GM19328 (cell line): Measurements from ENCODE around the gene CLEC17A.
A peak's percentile ranks its signal among the peaks of the same experiment; 100 is the strongest.
"Not testable (repeated sequence)": the region's sequence is repeated elsewhere in the genome, so short reads cannot be mapped to it uniquely, and the experiment has no call there.

Experiments
- ATAC-seq: cut with Tn5 transposase; IDR thresholded peaks from one replicate; pipeline ENCODE4 v1.9.1; 2021; ENCODE audit warnings: mild to moderate bottlenecking, moderate library complexity; ENCODE audit not compliant: unreplicated experiment

The CLEC17A gene

DNA sequence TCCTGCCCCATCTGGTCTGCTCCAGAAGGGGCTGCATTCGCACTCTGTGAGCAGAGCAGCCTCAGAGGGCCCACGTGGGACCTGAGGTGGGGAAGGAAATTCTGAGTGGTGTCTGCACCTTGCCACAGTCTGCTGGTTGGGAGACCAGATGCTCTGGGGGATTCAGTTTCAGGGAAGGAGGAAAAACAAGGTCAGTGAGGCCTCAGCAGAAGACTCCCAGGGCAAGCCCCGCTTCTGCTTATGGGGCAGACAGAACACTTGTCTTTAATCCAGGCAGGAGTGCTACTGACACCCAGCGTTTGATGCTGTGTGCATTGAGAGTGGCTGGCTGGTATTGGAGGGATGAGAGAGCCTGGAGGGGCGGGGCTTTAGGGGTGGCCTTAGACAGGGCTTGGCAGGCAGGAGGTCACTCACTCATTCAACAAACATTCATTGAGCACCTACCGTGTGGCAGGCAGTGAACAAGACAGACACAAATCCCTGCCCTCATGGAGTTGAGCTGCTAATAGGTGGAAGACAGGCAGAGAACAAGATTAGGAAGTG, 4.9 kb upstream of the CLEC17A start:
- ATAC-seq, result no peak

DNA sequence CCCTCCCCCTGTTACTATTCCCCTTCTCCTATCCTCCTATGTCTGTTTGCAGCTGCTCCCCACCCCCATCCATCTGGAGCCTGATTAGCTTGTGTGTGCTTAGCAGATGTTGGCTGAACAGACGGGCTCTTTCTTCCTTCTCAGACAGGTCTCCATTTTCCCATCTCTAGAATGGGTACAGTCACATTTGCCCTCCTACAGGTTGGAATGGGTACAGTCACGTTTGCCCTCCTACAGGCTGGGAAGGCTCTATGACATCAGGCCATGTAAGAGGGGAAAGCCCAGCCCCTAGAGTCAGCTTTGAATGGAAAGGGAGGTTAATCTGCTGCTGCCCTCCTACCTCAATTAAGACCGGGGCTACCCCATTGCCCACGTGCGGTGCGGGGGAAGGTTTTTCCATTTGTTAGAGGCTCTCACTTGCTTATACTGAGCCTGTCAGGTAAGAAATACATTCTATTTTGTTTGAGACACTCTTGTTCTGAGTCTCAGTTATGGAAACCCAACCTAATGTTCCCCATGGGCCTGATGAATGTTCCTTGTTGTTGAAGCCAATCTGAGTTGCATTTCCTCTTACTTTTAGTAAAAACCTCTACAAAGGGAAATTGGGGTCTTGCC, 2.2 kb upstream of the CLEC17A start:
- ATAC-seq, result no peak

DNA sequence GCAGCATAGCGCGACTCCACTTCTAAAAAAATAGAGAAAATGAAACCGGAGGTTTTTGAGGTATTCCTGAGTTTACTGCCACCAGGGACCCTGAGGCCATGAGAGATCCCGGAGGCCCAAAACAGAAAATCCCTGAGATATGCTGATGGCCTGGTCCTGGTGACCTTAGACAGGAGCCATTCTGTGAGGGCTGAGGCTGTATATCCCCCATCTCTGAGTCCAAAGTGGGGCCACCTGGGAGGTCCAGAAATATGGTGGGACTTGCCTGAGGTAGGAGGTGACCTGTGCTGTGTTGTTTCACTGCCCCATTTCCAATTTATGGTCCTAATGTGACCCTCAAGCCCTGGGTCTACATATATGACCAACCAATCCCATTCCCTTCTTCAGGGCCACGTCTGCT, 1.5 kb downstream of the CLEC17A start:
- not testable (repeated sequence) for ATAC-seq

DNA sequence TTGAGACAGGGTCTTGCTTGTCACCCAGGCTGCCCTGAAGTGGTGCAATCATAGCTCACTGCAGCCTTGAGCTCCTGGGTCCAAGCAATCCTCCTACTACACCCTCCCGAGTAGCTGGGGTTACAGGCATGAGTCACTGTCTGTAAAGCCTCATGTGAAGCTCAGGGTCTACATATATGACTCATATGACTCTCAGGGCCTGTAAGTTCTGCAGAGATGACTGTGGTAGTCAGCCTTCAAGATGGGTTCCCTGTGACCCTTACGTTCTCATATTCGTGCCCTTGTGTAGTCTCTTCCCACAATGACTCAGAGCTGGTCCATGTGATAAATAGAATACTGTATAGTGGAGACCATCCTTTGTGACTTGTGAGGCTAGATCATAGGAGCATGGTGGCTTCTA, 2.3 kb downstream of the CLEC17A start:
- ATAC-seq, result not testable (repeated sequence)

DNA sequence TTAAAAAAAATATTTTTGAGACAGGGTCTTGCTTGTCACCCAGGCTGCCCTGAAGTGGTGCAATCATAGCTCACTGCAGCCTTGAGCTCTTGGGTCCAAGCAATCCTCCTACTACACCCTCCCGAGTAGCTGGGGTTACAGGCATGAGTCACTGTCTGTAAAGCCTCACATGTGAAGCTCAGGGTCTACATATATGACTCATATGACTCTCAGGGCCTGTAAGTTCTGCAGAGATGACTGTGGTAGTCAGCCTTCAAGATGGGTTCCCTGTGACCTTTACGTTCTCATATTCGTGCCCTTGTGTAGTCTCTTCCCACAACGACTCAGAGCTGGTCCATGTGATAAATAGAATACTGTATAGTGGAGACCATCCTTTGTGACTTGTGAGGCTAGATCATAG, 6.5 kb downstream of the CLEC17A start:
- not testable (repeated sequence) for ATAC-seq

DNA sequence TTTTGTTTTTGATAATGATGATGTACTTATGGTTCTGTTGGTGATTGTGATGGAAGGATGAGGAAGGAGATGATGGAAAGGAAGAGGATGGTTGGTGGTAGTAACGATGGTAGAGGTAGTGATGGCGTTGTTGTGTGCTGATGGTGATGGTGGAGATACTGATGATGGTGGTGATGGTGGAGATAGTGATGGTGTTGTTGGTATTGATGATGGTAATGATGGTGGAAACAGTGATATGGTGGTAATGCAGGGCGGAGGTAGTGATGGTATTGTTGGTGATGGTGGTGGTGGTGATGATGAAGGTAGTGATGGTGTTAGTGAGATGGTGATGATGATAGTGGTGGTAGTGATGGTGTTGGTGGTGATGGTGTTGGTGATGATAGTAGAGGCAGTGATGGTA, 12.7 kb downstream of the CLEC17A start:
- ATAC-seq, result no peak

DNA sequence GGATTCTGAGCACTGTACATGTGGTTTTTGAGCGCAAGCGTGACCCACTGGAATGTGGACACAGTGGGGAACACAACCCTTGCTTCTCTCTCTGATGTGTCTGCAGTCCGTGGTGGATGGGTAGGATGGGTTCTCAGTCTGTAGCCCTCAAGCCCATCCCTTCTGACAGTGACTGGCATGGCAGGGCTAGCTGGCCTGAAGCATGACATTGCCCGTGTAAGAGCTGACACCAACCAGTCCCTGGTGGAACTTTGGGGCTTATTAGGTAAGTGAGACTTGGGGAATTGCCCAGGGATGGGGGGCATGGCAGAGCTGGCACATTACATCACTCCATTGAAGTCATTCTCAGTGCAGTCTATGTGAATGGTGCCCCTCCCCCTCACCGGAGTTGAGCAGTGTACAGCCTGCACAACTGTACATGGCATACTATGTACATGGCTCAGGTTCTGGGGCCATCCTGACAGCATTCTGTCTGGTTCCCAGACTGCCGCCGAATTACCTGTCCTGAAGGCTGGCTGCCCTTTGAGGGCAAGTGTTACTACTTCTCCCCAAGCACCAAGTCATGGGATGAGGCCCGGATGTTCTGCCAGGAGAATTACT, 16.8 kb downstream of the CLEC17A start:
- no peak for ATAC-seq

DNA sequence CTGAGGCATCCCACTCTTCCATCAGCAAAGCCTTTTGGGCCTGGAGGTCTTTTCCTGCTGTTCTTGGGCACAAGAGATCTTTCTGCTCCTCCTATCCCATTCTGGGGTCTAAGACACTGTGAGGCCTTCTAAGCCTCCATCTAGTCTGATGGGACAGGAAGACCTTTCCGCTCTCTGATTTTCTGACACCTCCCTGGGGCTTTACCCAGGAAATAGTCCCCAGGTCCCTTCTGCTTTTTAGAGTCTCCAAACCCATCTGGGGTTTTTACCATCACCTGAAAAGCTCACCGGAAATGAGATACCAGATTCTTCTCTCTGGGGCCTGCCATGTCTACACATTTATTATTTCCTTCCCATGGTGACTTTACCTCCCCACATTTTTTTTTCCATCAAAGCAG, 21.1 kb downstream of the CLEC17A start:
- ATAC-seq, result peak; percentile 58

DNA sequence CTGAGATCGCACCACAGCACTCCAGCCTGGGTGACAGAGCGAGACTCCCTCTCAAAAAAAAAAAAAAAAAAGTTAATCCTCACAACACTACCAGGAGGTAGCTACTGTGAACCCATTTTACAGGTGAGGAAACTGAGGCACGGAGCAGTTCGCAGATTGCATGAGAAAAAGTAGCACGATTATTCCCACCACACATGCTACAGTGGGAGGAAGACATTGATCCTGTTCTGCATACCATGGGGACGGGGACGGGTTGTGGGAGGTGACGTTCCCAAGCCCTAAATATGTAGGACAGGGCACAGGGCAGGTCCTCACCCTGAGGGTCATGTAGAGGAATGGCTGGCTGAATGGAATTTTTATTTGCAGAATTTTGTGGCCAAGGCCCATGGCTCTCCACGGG, 23.7 kb downstream of the CLEC17A start:
- ATAC-seq, result no peak

DNA sequence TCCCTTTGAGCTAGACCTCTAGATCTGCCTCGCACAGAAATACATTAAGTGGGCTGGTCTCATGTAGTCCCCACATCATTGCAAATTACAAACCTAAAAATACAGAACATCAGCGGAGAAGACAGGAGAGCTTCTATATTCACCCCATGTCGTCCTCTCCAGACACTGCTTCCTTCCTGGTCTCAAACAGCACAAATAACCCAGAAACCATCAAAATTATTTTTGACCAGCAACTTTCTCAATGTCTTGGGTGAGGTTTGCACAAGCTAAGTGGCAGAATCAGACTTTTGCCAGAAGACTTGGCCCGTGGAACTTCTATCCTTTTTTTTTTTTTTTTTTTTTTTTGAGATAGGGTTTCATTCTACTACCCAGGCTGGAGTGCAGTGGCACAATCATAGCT, 28.2 kb downstream of the CLEC17A start:
- no peak for ATAC-seq

DNA sequence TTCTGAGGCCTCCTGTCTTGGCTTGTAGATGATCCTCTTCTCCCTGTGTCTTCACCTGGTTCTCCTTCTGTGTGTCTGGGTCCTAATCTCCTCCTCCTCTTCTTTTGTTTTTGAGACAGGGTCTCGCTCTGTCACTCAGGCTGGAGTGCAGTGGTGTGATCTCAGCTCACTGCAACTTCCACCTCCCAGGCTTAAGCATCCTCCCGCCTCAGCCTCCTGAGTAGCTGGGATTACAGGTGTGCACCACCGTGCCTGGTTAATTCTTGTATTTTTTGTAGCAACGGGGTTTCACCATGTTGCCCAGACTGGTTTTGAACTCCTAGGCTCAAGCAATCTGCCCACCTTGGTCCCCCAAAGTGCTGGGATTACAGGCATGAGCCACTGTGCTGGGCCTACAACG, 29.4 kb downstream of the CLEC17A start:
- ATAC-seq, result not testable (repeated sequence)

DNA sequence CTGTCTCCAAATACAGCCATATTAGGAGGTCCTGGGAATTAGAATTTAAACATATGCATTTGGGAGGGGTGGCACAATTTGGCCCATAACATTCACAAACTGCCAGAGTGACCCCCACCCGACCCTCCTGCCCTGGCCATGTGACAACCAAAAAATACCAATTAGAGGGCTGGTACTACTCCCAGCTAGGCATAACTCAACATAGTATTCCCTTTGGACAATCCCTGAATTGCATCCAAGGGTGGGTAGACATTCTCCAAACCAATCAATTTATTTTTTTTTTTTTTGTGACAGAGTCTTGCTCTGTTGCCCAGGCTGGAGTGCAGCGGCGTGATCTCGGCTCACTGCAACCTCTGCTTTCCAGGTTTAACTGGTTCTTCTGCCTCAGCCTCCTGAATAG, 29.8 kb downstream of the CLEC17A start:
- ATAC-seq, result no peak

DNA sequence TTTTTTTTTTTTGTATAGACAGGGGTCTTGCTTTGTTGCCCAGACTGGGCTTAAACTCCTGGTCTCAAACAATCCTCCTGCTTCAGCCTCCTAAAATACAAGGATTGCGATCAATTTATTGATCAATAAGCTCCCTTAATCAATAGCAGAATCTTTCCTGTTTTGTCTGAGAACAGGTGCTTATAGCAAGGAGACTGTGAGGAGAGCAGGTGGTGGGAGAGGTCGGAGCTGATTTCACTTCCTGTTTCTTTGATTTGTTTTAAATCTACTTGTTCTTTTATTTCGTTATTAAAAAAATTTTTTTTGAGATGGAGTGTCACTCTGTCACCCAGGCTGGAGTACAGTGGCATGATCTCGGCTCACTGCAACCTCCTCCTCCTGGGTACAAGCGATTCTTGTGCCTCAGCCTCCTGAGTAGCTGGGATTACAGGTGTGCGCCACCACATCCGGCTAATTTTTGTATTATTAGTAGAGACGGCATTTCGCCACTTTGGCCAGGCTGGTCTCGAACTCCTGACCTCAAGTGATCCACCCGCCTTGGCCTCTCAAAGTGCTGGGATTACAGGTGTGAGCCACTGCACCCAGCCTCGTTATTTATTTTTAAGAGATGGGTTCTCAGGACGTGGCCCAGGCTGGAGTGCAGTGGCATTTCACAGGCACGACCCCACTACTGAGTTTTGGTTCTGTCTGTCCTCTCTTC, 30.7 kb downstream of the CLEC17A start:
- ATAC-seq, result not testable (repeated sequence)

DNA sequence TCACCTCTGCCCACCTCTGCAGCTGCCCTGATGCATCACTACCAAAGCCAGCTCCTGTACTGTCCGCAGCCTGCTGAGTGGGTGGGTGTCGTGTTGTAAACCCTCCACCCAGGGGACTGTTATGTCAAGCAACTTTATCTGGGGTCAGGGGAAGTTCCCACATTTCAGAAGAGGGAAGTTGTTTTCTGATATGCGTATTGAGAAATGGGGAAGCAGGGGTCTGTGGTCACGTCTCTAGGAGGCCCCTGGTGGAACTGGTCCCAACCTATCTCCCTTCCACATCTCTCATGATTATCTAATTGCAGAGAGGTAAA, 31.2 kb downstream of the CLEC17A start:
- no peak for ATAC-seq

DNA sequence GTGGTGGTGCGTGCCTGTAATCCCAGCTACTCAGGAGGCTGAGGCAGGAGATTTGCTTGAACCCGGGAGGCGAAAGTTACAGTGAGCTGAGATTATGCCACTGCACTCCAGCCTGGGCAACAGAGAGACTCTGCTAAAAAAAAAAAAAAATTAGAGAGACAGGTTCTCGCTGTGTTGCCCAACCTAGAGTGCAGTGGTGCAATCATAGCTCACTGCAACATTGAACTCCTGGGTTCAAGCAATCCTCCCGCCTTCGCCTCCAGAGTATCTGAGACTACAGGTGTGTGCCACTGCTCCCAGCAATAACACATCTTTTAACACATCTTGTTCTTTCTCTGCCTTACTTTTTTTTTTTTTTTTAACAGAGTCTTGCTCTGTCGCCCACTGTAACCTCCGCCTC, 32.7 kb downstream of the CLEC17A start:
- no peak for ATAC-seq

DNA sequence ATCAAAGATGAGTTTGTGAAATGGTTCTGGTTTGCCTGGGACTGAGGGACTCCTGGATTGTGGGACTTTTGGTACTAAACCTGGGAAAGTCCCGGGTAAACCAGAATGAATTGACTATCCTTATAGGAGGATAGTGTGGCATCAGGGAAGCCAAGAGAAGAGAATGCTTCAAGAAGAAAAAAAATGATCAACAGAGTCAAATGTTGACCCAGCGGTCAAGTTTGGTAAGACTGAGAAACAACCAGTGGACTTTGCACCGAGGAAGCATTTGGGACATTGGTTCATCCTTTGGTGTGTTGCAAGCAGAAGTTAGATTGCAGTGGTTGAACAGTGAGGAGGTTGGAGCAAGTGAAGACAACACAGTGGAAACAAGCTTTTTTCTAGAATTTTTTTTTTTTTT, 33.5 kb downstream of the CLEC17A start:
- ATAC-seq, result no peak

DNA sequence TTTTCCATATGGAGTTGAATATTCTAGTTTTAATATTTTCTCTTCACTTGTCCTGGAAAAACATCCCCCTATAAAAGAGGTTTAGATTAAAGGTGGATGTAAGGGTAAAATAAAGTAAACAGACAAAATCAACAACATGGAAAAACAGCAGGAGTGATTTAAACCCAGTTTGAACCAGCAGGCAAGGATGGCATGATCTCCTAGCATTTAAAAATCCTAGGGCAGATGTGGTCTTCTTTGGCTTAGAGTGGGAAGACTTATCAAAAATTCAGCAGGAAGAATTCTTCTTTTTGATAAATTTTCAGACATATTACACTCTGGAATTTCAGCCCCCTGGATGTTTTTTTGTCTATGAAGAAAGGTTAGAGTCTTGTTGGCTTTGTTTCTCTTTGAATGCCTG, 36.5 kb downstream of the CLEC17A start:
- no peak for ATAC-seq

DNA sequence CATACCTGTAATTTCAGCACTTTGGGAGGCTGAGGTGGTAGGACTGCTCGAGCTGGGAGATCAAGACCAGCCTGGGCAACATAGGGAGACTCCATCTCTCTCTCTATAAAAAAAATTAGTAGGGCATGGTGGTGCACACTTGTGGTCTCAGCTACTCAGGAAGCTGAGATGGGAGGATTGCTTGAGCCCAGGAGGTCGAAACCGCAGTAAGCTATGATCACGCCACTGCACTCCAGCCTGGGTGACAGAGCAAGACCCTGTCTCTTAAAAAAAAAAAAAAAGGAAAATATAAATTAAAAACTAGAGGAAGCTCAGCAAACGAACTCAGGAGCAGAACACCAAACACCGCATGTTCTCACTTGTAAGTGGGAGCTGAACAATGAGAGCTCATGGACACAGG, 41.6 kb downstream of the CLEC17A start:
- not testable (repeated sequence) for ATAC-seq

DNA sequence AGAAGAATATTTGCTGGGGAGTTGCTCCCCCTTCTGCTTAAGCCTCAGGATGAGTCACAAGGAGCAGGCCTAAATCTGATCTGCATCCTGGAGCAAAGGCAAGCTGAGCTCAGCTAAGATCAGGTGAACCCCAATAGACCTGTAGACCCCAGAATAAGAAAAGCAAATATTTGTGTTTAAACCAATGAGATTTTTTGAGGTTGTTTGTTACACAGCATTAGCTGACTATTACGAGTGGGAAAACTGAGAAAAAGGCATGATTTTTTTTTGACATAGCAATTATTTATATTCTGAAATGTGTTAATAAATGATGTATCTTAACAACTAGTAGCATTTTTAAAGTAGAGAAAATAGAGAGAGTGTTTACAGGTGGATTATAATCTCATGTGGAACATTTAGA, 46.7 kb downstream of the CLEC17A start:
- ATAC-seq, result no peak

DNA sequence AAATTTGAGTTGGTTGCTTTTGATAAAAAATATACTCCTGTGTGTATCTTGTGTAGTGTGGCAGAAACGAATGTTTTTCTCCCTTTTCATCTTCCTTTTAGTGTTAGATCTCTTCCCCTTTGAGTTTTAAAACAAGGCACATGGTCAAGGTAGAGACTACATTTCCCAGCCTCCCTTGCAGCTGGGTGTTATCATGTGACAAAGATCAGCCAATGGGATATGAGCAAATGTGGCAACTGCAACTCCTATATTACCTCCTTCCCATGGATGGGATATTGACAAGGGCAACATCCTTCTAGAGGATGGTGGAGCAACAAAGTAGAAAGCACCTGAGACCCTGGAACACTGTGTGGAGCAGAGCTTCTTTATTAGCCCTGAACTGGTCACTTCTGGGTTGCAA, 49.4 kb downstream of the CLEC17A start:
- ATAC-seq, result no peak

DNA sequence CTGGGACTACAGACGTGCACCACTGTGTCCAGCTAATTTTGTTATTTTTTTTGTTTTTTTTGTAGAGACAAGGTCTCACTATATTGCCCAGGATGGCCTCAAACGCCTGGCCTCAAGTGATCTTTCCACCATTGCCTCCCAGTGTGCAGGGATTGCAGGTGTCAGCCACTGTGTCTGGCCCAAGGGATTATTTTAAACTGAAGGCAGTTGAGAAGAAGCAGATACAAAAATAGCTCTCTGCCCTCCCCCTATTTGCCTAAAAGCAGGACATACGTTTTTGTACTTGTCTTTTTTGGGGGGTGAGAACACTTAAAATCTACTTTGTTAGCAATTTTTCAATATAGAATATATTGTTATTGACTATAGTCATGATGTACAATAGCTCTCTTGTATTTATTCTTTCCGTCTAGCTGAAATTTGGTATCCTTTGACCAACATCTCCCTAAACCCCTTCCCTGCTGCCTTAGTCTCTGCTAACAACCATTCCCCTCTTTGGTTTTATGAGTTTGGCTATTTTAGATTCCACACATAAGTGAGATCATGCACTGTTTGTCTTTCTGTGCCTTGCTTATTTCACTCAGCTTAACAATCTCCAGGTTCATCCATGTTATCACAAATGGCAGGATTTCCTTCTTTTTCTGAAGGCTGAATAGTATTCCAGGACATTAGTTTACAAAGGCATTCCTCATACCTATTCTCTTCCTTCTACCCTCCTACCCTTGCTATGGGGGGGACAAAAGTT, 56.8 kb downstream of the CLEC17A start:
- no peak for ATAC-seq

DNA sequence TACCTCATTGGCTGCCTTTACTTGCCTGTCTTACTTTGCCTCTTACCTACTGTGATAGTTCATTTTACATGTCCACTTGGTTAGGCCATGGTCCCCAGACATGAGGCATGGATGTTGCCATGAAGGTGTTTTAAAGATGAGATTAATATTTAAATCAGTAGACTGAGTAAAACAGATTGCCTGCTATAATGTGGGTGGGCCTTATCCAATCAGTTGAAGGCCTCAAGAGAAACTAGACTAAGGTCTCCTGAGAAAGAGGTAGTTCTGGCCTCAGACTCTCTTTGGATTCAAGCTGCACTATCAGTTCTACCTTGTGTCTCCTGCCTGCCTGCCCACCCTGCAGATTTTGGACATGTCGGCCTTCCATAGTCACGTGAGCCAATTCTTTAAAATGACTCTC, 65.6 kb downstream of the CLEC17A start:
- no peak for ATAC-seq
